ENCODE results near the gene AKAP10. TPM values are rescaled to one million over a fixed set of nuclear protein-coding genes. Genes with fewer than 3 reads are reported as not detected.
"Not testable (repeated sequence)": the region's sequence is repeated elsewhere in the genome, so short reads cannot be mapped to it uniquely, and the experiment has no call there.

Gene AKAP10
- polyA plus RNA-seq, 3 donors = 25.6 to 30.2 (median 28.6) TPM

DNA sequence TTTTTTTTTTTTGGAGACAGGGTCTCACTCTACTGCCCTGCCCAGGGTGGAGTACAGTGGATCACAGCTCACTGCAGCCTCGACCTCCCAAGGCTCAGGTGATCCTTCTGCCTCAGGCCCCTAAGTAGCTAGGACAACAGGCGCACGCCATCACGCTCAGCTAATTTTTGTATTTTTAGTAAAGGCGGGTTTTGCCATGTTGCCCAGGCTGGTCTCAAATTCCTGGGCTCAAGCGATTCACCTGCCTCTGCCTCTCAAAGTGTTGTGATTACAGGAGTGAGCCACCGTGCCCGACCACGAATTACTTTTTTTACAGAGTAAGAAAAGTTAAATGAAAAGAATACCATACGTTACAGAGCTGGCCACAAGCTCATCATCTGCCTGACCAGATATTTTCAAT lies 38.9 kb downstream of the AKAP10 start:
- DNase-seq = no peak

DNA sequence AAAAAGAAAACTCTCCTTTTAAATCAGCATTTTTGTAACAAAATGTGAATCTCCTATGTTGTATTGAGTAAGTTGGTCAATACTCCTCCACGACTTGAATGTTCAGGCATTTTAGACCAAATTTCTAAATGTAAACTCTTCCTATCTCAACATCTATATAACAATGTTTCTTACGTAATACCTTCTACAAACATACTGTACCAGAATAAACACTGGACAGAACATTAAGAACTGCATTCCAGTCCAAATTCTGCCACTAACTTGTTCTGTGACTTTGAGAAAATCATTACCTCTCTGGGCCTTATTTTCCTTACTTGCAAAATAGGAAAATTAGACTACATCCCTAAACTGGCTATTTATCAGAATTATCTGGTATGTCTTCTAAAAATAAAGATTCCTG lies 40.1 kb downstream of the AKAP10 start:
- DNase-seq = no peak

GRCh38 chr17:19935169-19935568 lies 42.5 kb downstream of the AKAP10 start:
- DNase-seq = no peak

GRCh38 chr17:19933628-19934027 lies 44.0 kb downstream of the AKAP10 start:
- DNase-seq = no peak

DNA sequence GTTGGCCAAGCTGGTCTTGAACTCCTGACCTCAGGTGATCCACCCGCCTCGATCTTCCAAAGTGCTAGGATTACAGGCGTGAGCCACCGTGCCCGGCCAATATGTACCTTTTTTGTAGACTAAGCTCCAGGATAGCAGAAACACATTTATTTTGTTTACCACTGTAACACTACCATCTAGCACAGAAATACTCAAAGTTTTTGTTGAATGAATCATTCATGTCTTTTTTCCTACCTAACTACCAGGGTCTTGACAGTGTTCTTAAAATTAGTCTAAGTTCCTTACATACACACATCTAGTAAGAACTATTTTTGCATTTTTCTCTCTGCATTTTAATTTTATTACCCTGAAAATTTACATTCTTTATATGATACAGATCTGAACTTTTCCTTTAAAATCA lies 44.4 kb downstream of the AKAP10 start:
- DNase-seq = no peak

DNA sequence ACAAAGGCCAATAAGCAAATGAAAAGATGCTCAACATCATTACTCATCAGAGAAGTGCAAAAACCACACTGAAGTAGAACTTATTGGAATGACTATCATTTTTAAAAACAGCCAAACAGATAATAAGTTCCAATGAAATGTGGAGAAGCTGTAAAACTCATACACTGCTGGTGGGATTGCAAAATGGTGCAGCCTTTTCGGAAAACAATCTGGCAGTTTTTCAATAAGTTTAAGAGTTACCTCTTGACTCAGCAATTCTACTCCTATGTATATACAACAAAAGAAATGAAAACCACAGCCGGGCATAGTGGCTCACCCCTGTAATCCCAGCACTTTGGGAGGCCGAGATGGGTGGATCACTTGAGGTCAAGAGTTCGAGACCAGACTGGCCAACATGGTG lies 49.3 kb downstream of the AKAP10 start:
- no peak for DNase-seq

GRCh38 chr17:19915245-19915978 lies 62.2 kb downstream of the AKAP10 start:
- DNase-seq = no peak

DNA sequence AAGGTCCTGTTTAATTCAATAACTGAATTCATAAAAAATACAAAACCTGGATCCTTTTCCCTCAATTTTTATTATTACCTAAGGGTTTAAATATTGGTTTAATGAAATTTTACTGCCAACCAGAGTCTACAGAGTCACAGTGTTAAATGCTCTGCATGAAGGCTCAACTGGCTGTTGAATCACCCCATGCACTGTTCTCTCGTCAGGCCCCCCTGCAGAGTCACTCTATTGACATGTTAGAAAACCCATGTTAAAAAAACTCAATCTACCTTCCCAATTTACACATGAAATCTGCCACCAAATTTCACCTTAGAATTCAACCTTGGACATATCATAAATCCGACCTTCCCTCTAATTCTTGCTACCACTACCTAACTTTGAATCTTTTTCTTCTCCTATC lies 66.6 kb downstream of the AKAP10 start:
- DNase-seq = no peak

DNA sequence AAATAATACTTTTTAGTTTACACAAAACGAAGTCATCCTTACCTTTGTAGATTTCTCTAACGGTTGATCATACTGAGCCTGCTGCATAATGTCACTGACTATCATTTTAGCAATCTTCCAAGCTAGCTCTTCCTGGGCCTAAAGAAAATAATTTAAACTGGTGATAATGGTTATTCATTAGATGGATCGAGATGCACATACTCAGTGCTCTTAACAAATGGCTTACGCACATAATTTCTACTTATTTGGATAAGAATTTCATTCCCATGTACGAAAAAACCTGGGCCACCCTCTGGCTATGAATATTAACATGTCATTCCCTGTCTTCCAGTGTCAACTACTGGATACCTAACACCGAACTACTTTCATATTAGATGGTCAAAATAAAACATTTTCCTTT lies 68.5 kb downstream of the AKAP10 start:
- DNase-seq = no peak

GRCh38 chr17:19905502-19905901 lies 72.1 kb downstream of the AKAP10 start:
- DNase-seq = no peak

GRCh38 chr17:19904924-19905323 lies 72.7 kb downstream of the AKAP10 start:
- no peak for DNase-seq

GRCh38 chr17:19904412-19904811 lies 73.2 kb downstream of the AKAP10 start:
- no peak for DNase-seq

DNA sequence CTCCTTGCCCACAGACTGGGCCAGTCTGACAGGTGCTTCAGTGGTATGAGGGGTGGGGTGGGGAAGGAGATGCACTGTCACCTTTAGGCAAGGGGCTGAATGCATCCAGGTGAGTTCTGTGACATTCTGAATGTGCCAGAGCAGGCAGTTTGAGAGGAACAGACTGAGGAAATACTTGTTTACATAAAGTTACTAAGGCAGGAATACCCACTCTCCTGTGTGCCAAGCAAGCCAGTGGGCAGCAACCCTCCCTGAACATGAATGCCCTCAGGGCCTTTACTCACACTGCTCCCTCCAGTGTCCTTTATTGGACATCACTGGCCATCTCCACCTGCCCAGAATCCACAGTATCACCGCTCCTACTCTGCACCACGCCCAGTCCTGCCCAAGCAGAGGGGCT lies 76.8 kb downstream of the AKAP10 start:
- no peak for DNase-seq

- no peak for DNase-seq
Measured at GRCh38 chr17:19897903-19898302, 79.7 kb downstream of the AKAP10 start.

DNA sequence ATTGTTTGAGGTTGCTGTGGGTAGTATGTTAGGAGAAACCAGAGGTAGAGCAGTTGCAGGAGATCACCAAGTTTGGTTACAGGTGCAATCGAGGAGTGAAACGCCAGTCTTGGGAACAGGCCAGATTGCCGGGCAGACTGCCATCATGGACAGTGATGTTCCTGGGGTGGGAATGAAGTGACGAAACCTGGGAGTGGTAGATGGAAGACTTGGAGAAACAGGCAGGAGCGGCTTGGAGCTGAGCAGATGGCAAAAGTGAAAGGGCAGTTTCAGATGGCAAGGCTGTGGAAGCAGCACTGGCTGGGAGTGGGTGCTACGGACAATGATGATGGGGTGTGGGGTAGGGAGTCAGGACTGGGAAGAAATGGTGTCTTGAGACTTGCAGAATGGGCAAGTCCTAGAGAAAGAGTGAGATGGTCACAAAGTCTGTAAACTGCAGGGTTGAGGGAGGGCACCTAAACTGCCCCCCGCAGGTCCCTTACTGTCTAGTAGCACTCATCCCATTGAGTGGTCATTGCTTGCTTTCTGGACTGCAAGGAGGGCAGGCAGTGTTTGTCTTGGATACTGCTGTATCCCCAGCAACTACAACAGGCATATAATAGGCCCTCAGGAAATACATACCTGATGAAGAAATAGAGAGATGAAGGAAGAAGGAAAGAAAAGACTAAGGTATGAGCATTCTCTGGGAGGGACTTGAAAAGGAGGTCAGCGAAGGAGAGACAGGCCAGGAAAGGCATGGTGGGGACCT lies 80.4 kb downstream of the AKAP10 start:
- DNase-seq = no peak

- no peak for DNase-seq
Measured at GRCh38 chr17:19896679-19897078, 80.9 kb downstream of the AKAP10 start.

GRCh38 chr17:19890554-19890953 lies 87.1 kb downstream of the AKAP10 start:
- DNase-seq = not testable (repeated sequence)

GRCh38 chr17:19890001-19890400 lies 87.6 kb downstream of the AKAP10 start:
- not testable (repeated sequence) for DNase-seq

GRCh38 chr17:19886116-19886515 lies 91.5 kb downstream of the AKAP10 start:
- no peak for DNase-seq

DNA sequence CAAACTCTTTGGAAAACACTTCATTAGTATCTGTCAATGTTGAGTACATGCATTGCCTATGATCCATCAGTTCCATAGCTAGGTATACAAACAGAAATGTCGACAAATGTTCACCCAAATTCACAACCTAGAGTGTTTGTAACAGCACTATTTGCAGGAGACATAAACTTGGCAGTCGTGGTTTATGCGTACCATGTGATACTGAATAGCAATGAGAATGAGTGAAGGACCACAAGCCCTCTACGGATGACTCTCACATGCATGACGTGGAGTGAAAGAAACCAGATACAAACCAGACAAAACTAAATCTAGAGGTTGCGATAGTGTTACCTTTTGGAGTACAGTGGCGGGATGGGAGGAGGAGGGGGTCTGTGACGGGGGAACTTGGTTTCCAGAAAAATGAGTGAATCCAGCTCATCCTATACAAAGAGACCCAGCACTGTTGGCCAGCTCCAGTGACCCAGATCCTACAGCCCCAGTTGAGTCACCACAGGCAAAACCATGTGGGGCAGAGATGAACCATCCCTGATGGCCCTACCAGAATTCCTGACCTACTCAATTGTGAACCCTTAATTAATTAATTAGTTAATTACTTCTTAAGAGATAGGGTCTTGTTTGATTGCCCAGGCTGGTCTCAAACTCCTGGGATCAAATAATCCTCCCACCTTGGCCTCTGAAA lies 94.0 kb downstream of the AKAP10 start:
- no peak for DNase-seq

DNA sequence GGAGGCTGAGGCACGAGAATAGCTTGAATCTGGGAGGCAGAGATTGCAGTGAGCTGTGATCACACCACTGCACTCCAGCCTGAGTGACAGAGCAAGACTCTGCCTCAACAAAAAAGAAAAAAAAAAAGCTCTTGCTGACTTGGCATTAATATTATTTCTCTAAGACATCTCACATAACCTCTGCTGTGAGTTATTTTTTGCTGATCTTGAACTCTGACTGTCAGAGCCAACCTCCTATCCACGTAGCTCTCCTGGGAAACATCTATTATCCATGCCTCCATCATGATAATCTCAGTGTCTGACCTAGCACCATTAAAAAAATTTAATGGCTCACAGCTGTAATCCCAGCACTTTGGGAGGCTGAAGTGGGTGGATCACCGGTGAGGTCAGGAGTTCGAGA lies 97.2 kb downstream of the AKAP10 start:
- no peak for DNase-seq

- DNase-seq = no peak
Measured at GRCh38 chr17:19877364-19877945, 100.2 kb downstream of the AKAP10 start.
